Liver (tissue), 2 donors: ENCODE measurements around the gene RING1.

Experiments
- EGR1 ChIP-seq, 2 donors: IDR thresholded peaks; 2 replicates each; pipeline ENCODE4 v1.6.1; 2016 to 2018; ENCODE audit warnings: antibody characterized with exemption in 2 of 2, low read depth in 2 of 2
- TAF1 ChIP-seq: conservative IDR thresholded peaks from 2 replicates; pipeline ENCODE4 v1.6.1; 2016; ENCODE audit warnings: antibody characterized with exemption, mild to moderate bottlenecking
- ZBTB33 ChIP-seq: IDR thresholded peaks from 2 replicates; pipeline ENCODE4 v1.6.1; 2016; ENCODE audit warnings: antibody characterized with exemption
- donor health status: healthy.

- no peak for TF ChIP-seq TAF1
- TF ChIP-seq ZBTB33, result no peak
- no peak for TF ChIP-seq EGR1 (IDR thresholded peaks at IDR 0.05; ENCODE audit: low read depth in 2 of 2)
Measured at GRCh38 chr6:33166363-33166762, 41.9 kb upstream of the RING1 start.
